MM.1S (cell line): ENCODE data around the gene CENPH.

Experiments
- DNase-seq: peaks from one replicate; pipeline ENCODE4 v3.0.0-alpha.2; 2015
- H2AFZ ChIP-seq: fragments of 300-600 bp; sonication (generic); 2 replicates; pipeline ENCODE4 v1.6.0; 2016; ENCODE audit warnings: antibody characterized with exemption, low read length
- H3F3A ChIP-seq: fragments of 300-600 bp; sonication (generic); 2 replicates; pipeline ENCODE4 v1.6.1; 2016; ENCODE audit warnings: mild to moderate bottlenecking, antibody characterized with exemption, low read length, moderate library complexity, mixed read lengths; ENCODE audit not compliant: insufficient read depth
- H3K27ac ChIP-seq: fragments of 300-600 bp; sonication (generic); 2 replicates; pipeline ENCODE4 v1.5.1; 2016; ENCODE audit warnings: mild to moderate bottlenecking, low read length
- H3K27me3 ChIP-seq: fragments of 300-600 bp; sonication (generic); replicated peaks from 2 replicates; pipeline ENCODE4 v1.6.0; 2016; ENCODE audit warnings: low read length; ENCODE audit not compliant: insufficient read depth
- H3K36me3 ChIP-seq: fragments of 300-600 bp; sonication (generic); replicated peaks from 2 replicates; pipeline ENCODE4 v1.6.1; 2016; ENCODE audit warnings: mild to moderate bottlenecking, low read length, mixed read lengths; ENCODE audit not compliant: insufficient read depth
- H3K4me1 ChIP-seq: fragments of 300-600 bp; sonication (generic); 2 replicates; pipeline ENCODE4 v1.6.1; 2016; ENCODE audit warnings: low read length, mixed read lengths
- H3K4me2 ChIP-seq: fragments of 300-600 bp; sonication (generic); 2 replicates; pipeline ENCODE4 v1.6.0; 2016; ENCODE audit warnings: low read depth, low read length
- H3K4me3 ChIP-seq: fragments of 300-600 bp; sonication (generic); 2 replicates; pipeline ENCODE4 v1.5.1; 2016; ENCODE audit warnings: low read length, mixed read lengths
- H3K79me2 ChIP-seq: fragments of 300-600 bp; sonication (generic); 2 replicates; pipeline ENCODE4 v1.6.1; 2016; ENCODE audit warnings: mixed run types, low read length, mixed read lengths
- H3K9ac ChIP-seq: fragments of 300-600 bp; sonication (generic); 2 replicates; pipeline ENCODE4 v1.6.1; 2016; ENCODE audit warnings: low read length, mixed read lengths
- H3K9me2 ChIP-seq: fragments of 300-600 bp; sonication (generic); replicated peaks from 2 replicates; pipeline ENCODE4 v1.6.1; 2016; ENCODE audit warnings: mild to moderate bottlenecking, low read length, mixed read lengths; ENCODE audit not compliant: insufficient read depth
- H3K9me3 ChIP-seq: fragments of 300-600 bp; sonication (generic); replicated peaks from 2 replicates; pipeline ENCODE4 v1.6.1; 2016; ENCODE audit warnings: mild to moderate bottlenecking, low read length, mixed read lengths; ENCODE audit not compliant: insufficient read depth
- H4K20me1 ChIP-seq: fragments of 300-600 bp; sonication (generic); 2 replicates; pipeline ENCODE4 v1.6.1; 2016; ENCODE audit warnings: mild to moderate bottlenecking, low read length, moderate library complexity, mixed read lengths; ENCODE audit not compliant: insufficient read depth
- EZH2 ChIP-seq: fragments of 300-600 bp; sonication (generic); optimal IDR thresholded peaks from 2 replicates; pipeline ENCODE3; 2017; ENCODE audit warnings: low read depth, mild to moderate bottlenecking, antibody characterized with exemption, low read length, mixed read lengths
- EZH2phosphoT487 ChIP-seq: fragments of 300-600 bp; sonication (generic); IDR thresholded peaks from 2 replicates; pipeline ENCODE4 v1.6.1; 2018; ENCODE audit warnings: antibody characterized with exemption, low read length
- TF ChIP-seq, protein P1 (sequence below): fragments of 300-600 bp; sonication (generic); IDR thresholded peaks from 2 replicates; pipeline ENCODE4 v1.5.1; 2016; ENCODE audit warnings: antibody characterized with exemption, low read length, mixed read lengths

CENPH gene

DNA sequence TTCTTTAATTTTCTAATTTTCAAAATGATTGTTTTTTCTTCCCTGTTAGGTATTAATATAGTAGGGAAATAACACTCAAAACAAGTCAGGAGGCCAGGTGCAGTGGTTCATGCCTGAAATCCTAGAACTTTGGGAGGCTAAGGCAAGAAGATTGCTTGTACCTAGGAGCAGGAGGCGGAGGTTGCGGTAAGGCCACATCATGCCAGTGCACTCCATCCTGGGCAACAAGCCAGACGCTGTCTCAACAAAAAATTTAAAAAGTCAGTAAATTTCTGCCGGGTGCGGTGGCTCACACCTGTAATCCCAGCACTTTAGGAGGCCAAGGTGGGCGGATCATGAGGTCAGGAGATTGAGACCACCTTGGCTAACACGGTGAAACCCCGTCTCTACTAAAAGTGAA, 35.1 kb downstream of the CENPH start:
- Histone ChIP-seq H3K9ac (no peak overlapping the region), H3K4me1 (no peaks in the 10 kb centered on the region)

DNA sequence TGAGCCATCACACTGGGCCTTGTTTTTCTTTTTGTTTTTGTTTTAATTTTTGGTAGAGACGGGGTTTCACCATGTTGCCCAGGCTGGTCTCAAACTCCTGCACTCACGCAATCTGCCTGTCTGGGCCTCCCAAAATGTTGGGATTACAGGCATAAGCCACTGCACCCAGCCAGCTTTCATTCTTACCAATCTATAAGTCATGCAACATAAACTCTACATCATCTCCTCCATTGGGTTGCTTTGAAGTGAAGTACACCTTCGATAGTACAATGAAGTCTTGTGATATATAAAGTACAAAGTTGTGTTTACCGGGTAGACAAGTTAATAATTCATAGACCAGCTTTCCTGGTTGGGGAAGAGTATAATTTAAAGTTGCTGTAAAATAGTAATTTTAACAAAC, 36.5 kb downstream of the CENPH start:
- DNase-seq = no peak
- Histone ChIP-seq H4K20me1 (no peaks in the 10 kb centered on the region), H3K27ac (no peak overlapping the region), H3K36me3 (0 out of 2 replicates have a peak, but pooled peaks cover 3% of the 10 kb centered on the region), H3F3A (no peaks in the 10 kb centered on the region), H3K9me3 (no peaks in the 10 kb centered on the region), H2AFZ (no peak overlapping the region), H3K4me2 (no peak overlapping the region), H3K4me3 (no peak overlapping the region), H3K4me1 (no peaks in the 10 kb centered on the region), H3K79me2 (peaks cover 12% of the 10 kb centered on the region; the same call in 1 of the 2 replicates), H3K27me3 (no peaks in the 10 kb centered on the region), H3K9me2 (no peaks in the 10 kb centered on the region), H3K9ac (no peak overlapping the region)
- TF ChIP-seq EZH2phosphoT487 (no peak), EZH2 (no peak)
- TF ChIP-seq, protein P1, sequence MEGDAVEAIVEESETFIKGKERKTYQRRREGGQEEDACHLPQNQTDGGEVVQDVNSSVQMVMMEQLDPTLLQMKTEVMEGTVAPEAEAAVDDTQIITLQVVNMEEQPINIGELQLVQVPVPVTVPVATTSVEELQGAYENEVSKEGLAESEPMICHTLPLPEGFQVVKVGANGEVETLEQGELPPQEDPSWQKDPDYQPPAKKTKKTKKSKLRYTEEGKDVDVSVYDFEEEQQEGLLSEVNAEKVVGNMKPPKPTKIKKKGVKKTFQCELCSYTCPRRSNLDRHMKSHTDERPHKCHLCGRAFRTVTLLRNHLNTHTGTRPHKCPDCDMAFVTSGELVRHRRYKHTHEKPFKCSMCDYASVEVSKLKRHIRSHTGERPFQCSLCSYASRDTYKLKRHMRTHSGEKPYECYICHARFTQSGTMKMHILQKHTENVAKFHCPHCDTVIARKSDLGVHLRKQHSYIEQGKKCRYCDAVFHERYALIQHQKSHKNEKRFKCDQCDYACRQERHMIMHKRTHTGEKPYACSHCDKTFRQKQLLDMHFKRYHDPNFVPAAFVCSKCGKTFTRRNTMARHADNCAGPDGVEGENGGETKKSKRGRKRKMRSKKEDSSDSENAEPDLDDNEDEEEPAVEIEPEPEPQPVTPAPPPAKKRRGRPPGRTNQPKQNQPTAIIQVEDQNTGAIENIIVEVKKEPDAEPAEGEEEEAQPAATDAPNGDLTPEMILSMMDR = no peak

More for the DNA sequence above, 35.1 kb downstream of the CENPH start:
- Histone ChIP-seq H3K36me3 (0 out of 2 replicates have a peak, but pooled peaks cover 3% of the 10 kb centered on the region), H3F3A (no peaks in the 10 kb centered on the region), H3K27ac (no peak overlapping the region), H3K4me3 (no peak overlapping the region), H2AFZ (no peak overlapping the region), H3K27me3 (no peaks in the 10 kb centered on the region), H3K4me2 (no peak overlapping the region), H3K79me2 (peaks cover 21% of the 10 kb centered on the region), H3K9me2 (no peaks in the 10 kb centered on the region), H4K20me1 (no peaks in the 10 kb centered on the region), H3K9me3 (no peaks in the 10 kb centered on the region)
- TF ChIP-seq EZH2phosphoT487 = no peak
- TF ChIP-seq EZH2 = no peak
- TF ChIP-seq, protein P1 = no peak
- no peak for DNase-seq

DNA sequence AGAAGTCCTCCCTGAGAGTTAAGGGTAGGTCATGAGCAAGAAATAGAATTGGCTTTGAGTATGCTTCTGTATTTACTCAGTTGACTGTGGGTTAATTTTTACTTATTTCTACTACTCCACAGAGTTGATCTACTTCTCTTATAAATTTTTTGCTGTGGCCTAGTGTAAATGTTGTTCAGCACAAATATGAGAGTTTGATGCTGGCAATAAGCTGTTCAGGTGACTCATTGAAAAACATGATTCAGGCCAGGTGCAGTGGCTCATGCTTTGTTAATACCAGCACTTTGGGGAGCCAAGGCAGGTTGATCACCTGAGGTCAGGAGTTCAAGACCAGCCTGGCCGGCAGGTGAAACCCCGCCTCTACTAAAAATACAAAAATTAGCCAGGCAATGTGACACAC, 40.8 kb downstream of the CENPH start:
- no peak overlapping the region for H3K9ac ChIP-seq
- no peak overlapping the region for H2AFZ ChIP-seq
- no peaks in the 10 kb centered on the region for H3K27me3 ChIP-seq
- H3K4me1 ChIP-seq = peaks cover 4% of the 10 kb centered on the region; the same call in 1 of the 2 replicates
- 0 out of 2 replicates have a peak, but pooled peaks cover 3% of the 10 kb centered on the region for H3K36me3 ChIP-seq
- no peak for TF ChIP-seq EZH2phosphoT487
- TF ChIP-seq, protein P1 = no peak
- no peak for TF ChIP-seq EZH2
- H3K27ac ChIP-seq = no peak overlapping the region
- peaks cover 4% of the 10 kb centered on the region for H3K79me2 ChIP-seq
- no peaks in the 10 kb centered on the region for H3K9me3 ChIP-seq
- H3K9me2 ChIP-seq = no peaks in the 10 kb centered on the region
- no peak for DNase-seq
- H3F3A ChIP-seq = 0 out of 2 replicates have a peak, but pooled peaks cover 3% of the 10 kb centered on the region
- H4K20me1 ChIP-seq = no peaks in the 10 kb centered on the region
- H3K4me3 ChIP-seq = no peak overlapping the region
- H3K4me2 ChIP-seq = no peak overlapping the region
